ENCODE results near the gene SLC44A2.

Gene SLC44A2

DNA sequence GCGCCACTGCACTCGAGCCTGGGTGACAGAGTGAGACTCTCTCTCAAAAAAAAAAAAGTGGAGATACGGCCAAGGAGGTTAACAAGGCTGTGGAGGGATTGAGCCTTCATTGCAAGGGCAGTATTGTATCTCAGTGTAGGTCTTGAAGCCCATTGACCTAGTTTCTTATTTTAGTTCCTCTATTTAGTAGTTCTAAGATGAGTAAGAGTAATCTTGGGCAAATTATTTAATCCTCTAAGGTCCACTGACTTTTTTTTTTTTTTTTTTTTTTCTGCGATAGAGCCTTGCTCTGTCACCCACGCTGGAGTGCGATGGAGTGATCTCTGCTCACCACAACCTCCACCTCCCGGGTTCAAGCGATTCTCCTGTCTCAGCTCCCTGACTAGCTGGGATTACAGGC, 14.5 kb downstream of the SLC44A2 start:
- H3K27me3 ChIP-seq (ENCODE audit: low read depth, low read length): no peaks in the 10 kb centered on the region
- no peaks in the 10 kb centered on the region for H3K9me3 ChIP-seq (ENCODE audit: insufficient read depth, low read length)
- peak overlapping the region; percentile 46 for H3K4me3 ChIP-seq (ENCODE audit: low read length)
- no peaks in the 10 kb centered on the region for H3K79me2 ChIP-seq (ENCODE audit: low read length)
- H4K20me1 ChIP-seq (ENCODE audit: insufficient read depth, low read length): peaks cover 15% of the 10 kb centered on the region; the same call in 1 of the 2 replicates
- H3K9ac ChIP-seq (ENCODE audit: low read length): no peak overlapping the region
- H2AFZ ChIP-seq (ENCODE audit: low read depth, low read length): no peak overlapping the region
- peaks cover 32% of the 10 kb centered on the region for H3K36me3 ChIP-seq (replicated peaks; ENCODE audit: low read depth, low read length)
- peaks cover 26% of the 10 kb centered on the region for H3K4me1 ChIP-seq (ENCODE audit: low read length)
- H3K27ac ChIP-seq (ENCODE audit: low read length): peak overlapping the region; percentile 64
- peak overlapping the region; percentile 65 for H3K4me2 ChIP-seq (ENCODE audit: low read length)
- TF ChIP-seq, protein P1, sequence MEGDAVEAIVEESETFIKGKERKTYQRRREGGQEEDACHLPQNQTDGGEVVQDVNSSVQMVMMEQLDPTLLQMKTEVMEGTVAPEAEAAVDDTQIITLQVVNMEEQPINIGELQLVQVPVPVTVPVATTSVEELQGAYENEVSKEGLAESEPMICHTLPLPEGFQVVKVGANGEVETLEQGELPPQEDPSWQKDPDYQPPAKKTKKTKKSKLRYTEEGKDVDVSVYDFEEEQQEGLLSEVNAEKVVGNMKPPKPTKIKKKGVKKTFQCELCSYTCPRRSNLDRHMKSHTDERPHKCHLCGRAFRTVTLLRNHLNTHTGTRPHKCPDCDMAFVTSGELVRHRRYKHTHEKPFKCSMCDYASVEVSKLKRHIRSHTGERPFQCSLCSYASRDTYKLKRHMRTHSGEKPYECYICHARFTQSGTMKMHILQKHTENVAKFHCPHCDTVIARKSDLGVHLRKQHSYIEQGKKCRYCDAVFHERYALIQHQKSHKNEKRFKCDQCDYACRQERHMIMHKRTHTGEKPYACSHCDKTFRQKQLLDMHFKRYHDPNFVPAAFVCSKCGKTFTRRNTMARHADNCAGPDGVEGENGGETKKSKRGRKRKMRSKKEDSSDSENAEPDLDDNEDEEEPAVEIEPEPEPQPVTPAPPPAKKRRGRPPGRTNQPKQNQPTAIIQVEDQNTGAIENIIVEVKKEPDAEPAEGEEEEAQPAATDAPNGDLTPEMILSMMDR (IDR thresholded peaks at IDR 0.05; ENCODE audit: low read depth, low read length): no peak
- no peak for TF ChIP-seq EZH2phosphoT487 (IDR thresholded peaks at IDR 0.05; ENCODE audit: low read depth)

DNA sequence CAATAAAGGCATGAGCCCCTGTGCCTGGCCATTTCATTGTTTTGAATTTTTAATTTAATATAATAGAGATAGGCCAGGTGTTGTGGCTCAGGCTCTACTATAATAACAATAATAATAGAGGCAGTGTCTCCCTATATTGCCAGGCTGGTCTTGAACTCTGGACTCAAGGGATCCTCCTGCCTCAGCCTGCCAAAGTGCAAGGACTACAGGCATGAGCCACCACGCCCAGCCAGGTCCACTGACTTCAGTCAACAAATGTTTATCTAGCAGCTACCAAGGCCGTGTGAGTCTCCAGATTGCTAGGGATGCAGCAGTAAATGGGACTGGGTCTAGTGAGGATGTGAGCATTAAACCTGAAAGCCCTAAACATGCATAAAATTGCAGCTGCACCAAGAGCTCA, 15.0 kb downstream of the SLC44A2 start:
- no peaks in the 10 kb centered on the region for H3K9me3 ChIP-seq (ENCODE audit: insufficient read depth, low read length)
- no peak overlapping the region for H2AFZ ChIP-seq (ENCODE audit: low read depth, low read length)
- H3K27me3 ChIP-seq (ENCODE audit: low read depth, low read length): no peaks in the 10 kb centered on the region
- peaks cover 23% of the 10 kb centered on the region for H3K4me1 ChIP-seq (ENCODE audit: low read length)
- peaks cover 15% of the 10 kb centered on the region; the same call in 1 of the 2 replicates for H4K20me1 ChIP-seq (ENCODE audit: insufficient read depth, low read length)
- H3K4me2 ChIP-seq (ENCODE audit: low read length): peak overlapping the region; percentile 65
- H3K36me3 ChIP-seq (replicated peaks; ENCODE audit: low read depth, low read length): peaks cover 27% of the 10 kb centered on the region
- H3K27ac ChIP-seq (ENCODE audit: low read length): no peak overlapping the region
- H3K4me3 ChIP-seq (ENCODE audit: low read length): no peak overlapping the region
- TF ChIP-seq, protein P1 (IDR thresholded peaks at IDR 0.05; ENCODE audit: low read depth, low read length): no peak
- no peak for TF ChIP-seq EZH2phosphoT487 (IDR thresholded peaks at IDR 0.05; ENCODE audit: low read depth)
- no peak overlapping the region for H3K9ac ChIP-seq (ENCODE audit: low read length)
- no peaks in the 10 kb centered on the region for H3K79me2 ChIP-seq (ENCODE audit: low read length)

DNA sequence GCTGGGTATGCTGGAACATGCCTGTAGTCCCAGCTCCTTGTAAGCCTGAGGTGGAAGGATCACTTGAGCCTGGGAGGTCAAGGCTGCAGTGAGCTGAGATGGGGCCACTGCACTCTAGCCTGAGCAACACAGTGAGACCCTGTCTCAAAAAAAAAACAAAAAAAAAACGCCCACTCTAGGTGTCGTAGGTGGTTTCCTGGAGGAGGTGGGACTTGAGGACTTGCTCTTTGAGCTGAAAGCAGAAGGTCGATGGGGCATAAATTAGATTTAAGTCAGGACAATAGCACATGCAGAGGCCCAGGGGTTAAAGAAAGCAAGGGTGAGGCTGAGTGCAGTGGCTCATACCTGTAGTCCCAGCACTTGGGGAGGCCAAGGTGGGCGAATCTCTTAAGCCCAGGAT, 15.9 kb downstream of the SLC44A2 start:
- Histone ChIP-seq H4K20me1 (ENCODE audit: insufficient read depth, low read length) (peaks cover 15% of the 10 kb centered on the region; the same call in 1 of the 2 replicates), H3K27ac (ENCODE audit: low read length) (no peak overlapping the region), H3K4me2 (ENCODE audit: low read length) (no peak overlapping the region), H3K4me3 (ENCODE audit: low read length) (no peak overlapping the region), H3K4me1 (ENCODE audit: low read length) (peaks cover 21% of the 10 kb centered on the region), H2AFZ (ENCODE audit: low read depth, low read length) (no peak overlapping the region), H3K79me2 (ENCODE audit: low read length) (no peaks in the 10 kb centered on the region), H3K9ac (ENCODE audit: low read length) (no peak overlapping the region), H3K27me3 (ENCODE audit: low read depth, low read length) (no peaks in the 10 kb centered on the region), H3K36me3 (replicated peaks; ENCODE audit: low read depth, low read length) (peaks cover 23% of the 10 kb centered on the region), H3K9me3 (ENCODE audit: insufficient read depth, low read length) (no peaks in the 10 kb centered on the region)
- TF ChIP-seq EZH2phosphoT487 (IDR thresholded peaks at IDR 0.05; ENCODE audit: low read depth): no peak

DNA sequence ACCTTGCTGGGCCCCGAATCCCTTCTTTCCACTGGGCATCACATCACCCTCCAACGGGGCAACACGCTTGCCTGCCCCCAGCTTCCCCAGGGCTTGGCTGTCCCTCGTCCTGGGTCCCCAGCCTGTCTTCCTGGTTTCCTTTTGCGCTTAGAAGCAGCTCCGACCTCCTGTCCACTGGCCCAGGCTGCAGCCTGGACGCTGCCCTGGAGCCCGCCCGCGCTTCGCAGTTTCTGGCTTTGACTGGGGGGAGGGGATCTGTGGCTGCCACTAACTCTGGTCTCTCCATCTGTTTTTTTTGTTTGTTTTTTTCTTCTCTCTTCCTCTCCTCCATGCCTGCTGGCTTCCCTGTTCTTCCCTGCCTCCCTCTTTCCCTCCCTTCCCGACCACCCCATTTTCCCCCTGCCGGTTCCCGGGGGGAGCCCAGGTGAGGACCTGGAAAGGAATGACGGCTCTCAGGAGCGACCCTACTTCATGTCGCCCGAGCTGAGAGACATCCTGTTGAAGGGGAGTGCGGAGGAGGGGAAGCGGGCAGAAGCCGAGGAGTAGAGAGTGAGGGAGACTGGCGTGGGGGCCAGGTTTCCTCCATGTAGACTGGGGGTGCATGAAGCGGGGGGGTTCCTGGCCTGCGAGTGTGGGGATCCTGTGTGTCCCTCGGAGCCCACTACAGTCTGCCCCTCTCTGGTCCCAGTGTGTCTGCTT, 17.3 kb downstream of the SLC44A2 start:
- TF ChIP-seq EZH2phosphoT487 (IDR thresholded peaks at IDR 0.05; ENCODE audit: low read depth): no peak
- TF ChIP-seq, protein P1 (IDR thresholded peaks at IDR 0.05; ENCODE audit: low read depth, low read length): no peak

More for the DNA sequence above, 17.3 kb downstream of the SLC44A2 start:
- Histone ChIP-seq H3K27ac (ENCODE audit: low read length) (no peak overlapping the region), H4K20me1 (ENCODE audit: insufficient read depth, low read length) (peaks cover 15% of the 10 kb centered on the region; the same call in 1 of the 2 replicates), H3K9ac (ENCODE audit: low read length) (no peak overlapping the region), H3K27me3 (ENCODE audit: low read depth, low read length) (no peaks in the 10 kb centered on the region), H2AFZ (ENCODE audit: low read depth, low read length) (no peak overlapping the region), H3K79me2 (ENCODE audit: low read length) (no peaks in the 10 kb centered on the region), H3K9me3 (ENCODE audit: insufficient read depth, low read length) (no peaks in the 10 kb centered on the region), H3K36me3 (replicated peaks; ENCODE audit: low read depth, low read length) (peaks cover 14% of the 10 kb centered on the region), H3K4me3 (ENCODE audit: low read length) (no peak overlapping the region), H3K4me1 (ENCODE audit: low read length) (peaks cover 21% of the 10 kb centered on the region), H3K4me2 (ENCODE audit: low read length) (no peak overlapping the region)
